Measurements from ENCODE around the gene AK9. TPM values are rescaled to one million over a fixed set of nuclear protein-coding genes. Genes with fewer than 3 reads are reported as not detected.

Gene AK9
- total and polyA plus RNA-seq, 12 donors, result 1.9 to 9.9 (median 5.4) TPM

GRCh38 chr6:109628158-109629000 lies 62.6 kb downstream of the AK9 start:
- Histone ChIP-seq H3K27me3 (no peaks in the 10 kb centered on the region), H3K4me3 (no peak overlapping the region), H3K9me3 (replicated peaks in 1 of 3) (no peaks in the 10 kb centered on the region), H3K36me3 (replicated peaks in 1 of 2) (no peaks in the 10 kb centered on the region), H3K27ac (no peak overlapping the region), H3K4me1 (replicated peaks in 1 of 2) (no peaks in the 10 kb centered on the region)
- TF ChIP-seq CTCF (IDR thresholded peaks at IDR 0.05) (no peak), POLR2A (IDR thresholded peaks at IDR 0.05) (no peak)
- DNase-seq, result no peak
- intact Hi-C loops (cut with DNase I), result no loop called here
- WGBS, 4 donors, result 86 to 93% (median 91%) methylated on average over 4 of the region's 4 CpGs

GRCh38 chr6:109626311-109626710 lies 64.7 kb downstream of the AK9 start:
- Histone ChIP-seq H3K27ac (no peak overlapping the region), H3K9me3 (replicated peaks in 1 of 3) (no peaks in the 10 kb centered on the region), H3K4me3 (no peak overlapping the region), H3K36me3 (replicated peaks in 1 of 2) (no peaks in the 10 kb centered on the region), H3K4me1 (replicated peaks in 1 of 2) (no peaks in the 10 kb centered on the region), H3K27me3 (no peaks in the 10 kb centered on the region)
- intact Hi-C loops (cut with DNase I), result no loop called here
- 68 to 86% (median 81%) methylated on average over 2 of the region's 2 CpGs for WGBS, 4 donors
- TF ChIP-seq CTCF (IDR thresholded peaks at IDR 0.05), result no peak
- DNase-seq, result no peak

GRCh38 chr6:109625199-109625598 lies 65.8 kb downstream of the AK9 start:
- WGBS, 4 donors, result 86 to 93% (median 88%) methylated on average over 6 to 7 of the region's 7 CpGs
- intact Hi-C loops (cut with DNase I), result no loop called here
- no peak for TF ChIP-seq CTCF (IDR thresholded peaks at IDR 0.05)
- TF ChIP-seq POLR2A (IDR thresholded peaks at IDR 0.05), result no peak
- Histone ChIP-seq H3K9me3 (replicated peaks in 1 of 3) (no peaks in the 10 kb centered on the region), H3K27me3 (no peaks in the 10 kb centered on the region), H3K36me3 (replicated peaks in 1 of 2) (no peaks in the 10 kb centered on the region), H3K4me3 (no peak overlapping the region), H3K4me1 (replicated peaks in 1 of 2) (no peaks in the 10 kb centered on the region), H3K27ac (no peak overlapping the region)
- DNase-seq, result no peak

GRCh38 chr6:109623288-109623687 lies 67.7 kb downstream of the AK9 start:
- H3K36me3 ChIP-seq (replicated peaks in 1 of 2), result no peaks in the 10 kb centered on the region
- intact Hi-C loops (cut with DNase I), result no loop called here
- H3K27ac ChIP-seq, result no peak overlapping the region
- no peak overlapping the region for H3K4me3 ChIP-seq
- H3K27me3 ChIP-seq, result no peaks in the 10 kb centered on the region
- no peaks in the 10 kb centered on the region for H3K9me3 ChIP-seq (replicated peaks in 1 of 3)
- no peaks in the 10 kb centered on the region for H3K4me1 ChIP-seq (replicated peaks in 1 of 2)
- DNase-seq, result no peak
- no peak for TF ChIP-seq POLR2A (IDR thresholded peaks at IDR 0.05)
- TF ChIP-seq CTCF (IDR thresholded peaks at IDR 0.05), result no peak
- 52 to 83% (median 65%) methylated on average over 3 of the region's 3 CpGs for WGBS, 4 donors
